Breast epithelium (tissue), 3 donors: ENCODE measurements around the gene LRP2.

Experiments used
- POLR2A ChIP-seq: fragments of 450-650 bp; IDR thresholded peaks from one replicate; pipeline ENCODE4 v1.6.1; 2016; ENCODE audit warnings: antibody characterized with exemption, mild to moderate bottlenecking, moderate library complexity
- POLR2AphosphoS5 ChIP-seq, 3 donors: sonication (generic); formaldehyde crosslinking; IDR thresholded peaks; one replicate each; pipeline ENCODE4 v1.6.1; 2017; ENCODE audit warnings: antibody characterized with exemption in 3 of 3
- TF ChIP-seq, protein P1 (sequence below), 3 donors: fragments of 450-650 bp; IDR thresholded peaks; one replicate each; pipeline ENCODE4 v1.5.1; 2016 to 2017; ENCODE audit warnings: antibody characterized with exemption in 3 of 3, mild to moderate bottlenecking in 3 of 3, moderate library complexity in 3 of 3

DNA sequence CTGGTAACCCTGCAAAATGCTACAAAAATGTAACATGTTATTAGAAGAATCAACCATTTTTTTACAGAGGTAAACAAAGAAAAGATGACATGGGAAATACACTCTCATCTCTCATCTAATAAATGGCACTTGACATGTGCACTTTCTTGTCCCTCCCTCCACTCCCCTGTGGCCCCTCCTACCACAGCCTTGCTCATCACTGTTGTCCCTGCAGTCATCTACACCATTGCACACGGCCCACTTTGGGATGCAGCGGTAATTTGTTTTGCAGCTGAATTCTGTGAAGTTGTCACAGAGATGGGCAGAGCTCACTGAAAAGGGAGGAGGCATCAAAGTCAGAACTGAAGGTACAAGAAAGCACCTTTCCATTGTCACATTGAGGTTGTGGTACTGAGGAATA lies 189.4 kb downstream of the LRP2 start:
- TF ChIP-seq, protein P1, sequence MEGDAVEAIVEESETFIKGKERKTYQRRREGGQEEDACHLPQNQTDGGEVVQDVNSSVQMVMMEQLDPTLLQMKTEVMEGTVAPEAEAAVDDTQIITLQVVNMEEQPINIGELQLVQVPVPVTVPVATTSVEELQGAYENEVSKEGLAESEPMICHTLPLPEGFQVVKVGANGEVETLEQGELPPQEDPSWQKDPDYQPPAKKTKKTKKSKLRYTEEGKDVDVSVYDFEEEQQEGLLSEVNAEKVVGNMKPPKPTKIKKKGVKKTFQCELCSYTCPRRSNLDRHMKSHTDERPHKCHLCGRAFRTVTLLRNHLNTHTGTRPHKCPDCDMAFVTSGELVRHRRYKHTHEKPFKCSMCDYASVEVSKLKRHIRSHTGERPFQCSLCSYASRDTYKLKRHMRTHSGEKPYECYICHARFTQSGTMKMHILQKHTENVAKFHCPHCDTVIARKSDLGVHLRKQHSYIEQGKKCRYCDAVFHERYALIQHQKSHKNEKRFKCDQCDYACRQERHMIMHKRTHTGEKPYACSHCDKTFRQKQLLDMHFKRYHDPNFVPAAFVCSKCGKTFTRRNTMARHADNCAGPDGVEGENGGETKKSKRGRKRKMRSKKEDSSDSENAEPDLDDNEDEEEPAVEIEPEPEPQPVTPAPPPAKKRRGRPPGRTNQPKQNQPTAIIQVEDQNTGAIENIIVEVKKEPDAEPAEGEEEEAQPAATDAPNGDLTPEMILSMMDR (IDR thresholded peaks at IDR 0.05), result no peak
- no peak for TF ChIP-seq POLR2AphosphoS5 (IDR thresholded peaks at IDR 0.05)
- no peak for TF ChIP-seq POLR2A
